ENCODE measurements around the gene TBX5.

- TF ChIP-seq CTCF (IDR thresholded peaks at IDR 0.05): no peak
- TF ChIP-seq EP300 (IDR thresholded peaks at IDR 0.05): no peak
- TF ChIP-seq POLR2A (IDR thresholded peaks at IDR 0.05): no peak
- no peak for TF ChIP-seq POLR2AphosphoS5 (IDR thresholded peaks at IDR 0.05)
Measured at GRCh38 chr12:114313910-114314309, 92.0 kb downstream of the TBX5 start.
